ENCODE data around the gene CIDEA. TPM values are rescaled to one million over a fixed set of nuclear protein-coding genes. Genes with fewer than 3 reads are reported as not detected.

Gene CIDEA
- polyA plus RNA-seq, 12 donors: 0.09 to 0.30 TPM; not detected in 10

GRCh38 chr18:12271376-12272235, 17.4 kb downstream of the CIDEA start:
- DNase-seq: peak; percentile 87

- no peak for DNase-seq
Measured at GRCh38 chr18:12274793-12275192, 20.6 kb downstream of the CIDEA start.

- DNase-seq: no peak
Measured at GRCh38 chr18:12276736-12277554, 22.8 kb downstream of the CIDEA start.

GRCh38 chr18:12278215-12278671, 24.1 kb downstream of the CIDEA start:
- DNase-seq: no peak

- DNase-seq: peak; percentile 78
Measured at GRCh38 chr18:12278741-12279682, 24.9 kb downstream of the CIDEA start.

GRCh38 chr18:12279781-12280531, 25.8 kb downstream of the CIDEA start:
- no peak for DNase-seq

GRCh38 chr18:12281861-12282260, 27.7 kb downstream of the CIDEA start:
- no peak for DNase-seq

GRCh38 chr18:12282442-12283039, 28.4 kb downstream of the CIDEA start:
- DNase-seq: no peak

- no peak for DNase-seq
Measured at GRCh38 chr18:12283256-12283655, 29.1 kb downstream of the CIDEA start.

- no peak for DNase-seq
Measured at GRCh38 chr18:12283666-12284065, 29.5 kb downstream of the CIDEA start.

GRCh38 chr18:12287131-12287681, 33.0 kb downstream of the CIDEA start:
- DNase-seq: no peak

- DNase-seq: peak; percentile 81
Measured at GRCh38 chr18:12287684-12288402, 33.7 kb downstream of the CIDEA start.

GRCh38 chr18:12288403-12288755, 34.2 kb downstream of the CIDEA start:
- DNase-seq: no peak

- no peak for DNase-seq
Measured at GRCh38 chr18:12290086-12290485, 35.9 kb downstream of the CIDEA start.

- no peak for DNase-seq
Measured at GRCh38 chr18:12291161-12291560, 37.0 kb downstream of the CIDEA start.

GRCh38 chr18:12291690-12292089, 37.5 kb downstream of the CIDEA start:
- no peak for DNase-seq

GRCh38 chr18:12293831-12294230, 39.7 kb downstream of the CIDEA start:
- no peak for DNase-seq

GRCh38 chr18:12295389-12296086, 41.4 kb downstream of the CIDEA start:
- no peak for DNase-seq

- no peak for DNase-seq
Measured at GRCh38 chr18:12296087-12296403, 41.9 kb downstream of the CIDEA start.

Data from muscle of arm (tissue), 12 donors.